ENCODE data around the gene TRIM17.
"Not testable (repeated sequence)": the region's sequence is repeated elsewhere in the genome, so short reads cannot be mapped to it uniquely, and the experiment has no call there.

Gene TRIM17

DNA sequence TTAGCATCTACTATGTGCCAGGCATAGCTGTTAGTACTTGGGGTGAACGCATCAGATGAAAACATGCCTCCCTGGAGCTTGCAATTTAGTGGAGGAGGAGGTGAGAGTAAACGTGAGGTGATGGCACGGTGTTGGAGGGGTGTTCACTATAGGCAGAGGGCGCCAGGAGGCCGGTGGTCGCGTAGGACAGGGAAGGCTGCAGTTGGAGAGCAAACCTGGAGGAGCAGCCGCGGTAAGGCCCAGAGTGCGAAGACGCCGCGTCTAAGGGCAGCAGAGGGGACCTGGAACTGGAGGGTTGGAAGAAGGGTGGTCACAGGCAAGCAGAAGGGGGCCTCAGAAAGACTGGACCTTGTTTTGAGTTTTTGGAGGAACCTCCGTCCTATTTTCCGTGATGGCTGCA is 30.2 kb upstream of the TRIM17 start:
- no peak for DNase-seq (ENCODE audit: low read depth)

DNA sequence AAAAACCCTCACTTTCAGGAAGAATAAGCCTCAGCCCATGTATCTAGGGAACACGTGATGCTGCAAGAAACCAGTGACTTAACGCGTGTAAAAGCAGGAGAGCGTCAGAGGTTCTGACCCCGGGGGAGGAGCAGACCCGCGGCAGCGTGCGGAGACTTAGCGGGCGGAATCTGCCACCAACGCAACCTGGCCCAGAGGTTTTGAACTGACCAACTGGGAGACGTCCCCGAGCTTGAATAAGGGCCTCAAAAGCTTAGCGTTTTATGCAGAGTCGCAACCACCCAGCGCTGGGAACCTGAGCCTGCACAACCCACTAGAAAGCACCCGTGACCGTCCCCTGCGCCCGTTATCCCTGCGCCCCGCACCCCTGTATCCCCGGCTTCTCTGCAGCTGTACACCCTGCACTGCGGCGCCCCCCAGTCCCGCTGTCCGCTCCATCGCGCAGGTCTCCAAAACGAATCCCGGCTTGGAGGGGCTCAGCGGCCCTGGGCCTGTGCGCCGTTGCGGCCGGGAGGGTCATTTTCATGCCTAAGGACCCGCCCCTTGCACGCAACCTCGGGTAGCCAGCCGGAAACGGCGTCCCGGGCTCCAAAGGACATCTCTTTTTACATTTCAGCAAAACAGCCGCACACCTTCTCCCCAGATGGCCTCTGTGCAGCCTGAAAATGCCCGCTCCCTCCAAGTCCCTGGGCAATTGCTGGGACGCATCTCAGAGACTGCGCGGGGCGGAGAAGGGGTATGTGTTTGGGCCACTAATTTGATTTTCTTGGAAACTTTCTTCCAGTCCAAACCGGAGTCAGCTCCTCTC is 29.4 kb upstream of the TRIM17 start:
- no peak for DNase-seq (ENCODE audit: low read depth)

DNA sequence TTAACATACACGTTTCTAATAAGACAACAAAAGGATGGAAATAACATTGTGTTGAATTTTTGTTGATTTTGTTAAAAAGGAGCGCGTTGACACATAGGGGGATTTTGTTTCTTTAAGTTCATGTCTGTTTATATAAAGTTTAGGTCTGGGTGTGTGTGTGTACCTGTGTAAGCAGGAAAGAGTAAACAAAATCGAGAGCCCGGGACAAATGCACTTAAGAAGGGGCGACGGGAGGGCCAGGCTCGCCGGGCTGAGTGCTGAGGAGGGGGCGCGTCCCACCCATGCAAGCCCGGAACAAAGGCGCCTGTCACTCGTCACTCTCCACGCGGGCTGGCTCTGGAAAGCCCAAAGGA is 28.8 kb upstream of the TRIM17 start:
- DNase-seq (ENCODE audit: low read depth) = no peak

DNA sequence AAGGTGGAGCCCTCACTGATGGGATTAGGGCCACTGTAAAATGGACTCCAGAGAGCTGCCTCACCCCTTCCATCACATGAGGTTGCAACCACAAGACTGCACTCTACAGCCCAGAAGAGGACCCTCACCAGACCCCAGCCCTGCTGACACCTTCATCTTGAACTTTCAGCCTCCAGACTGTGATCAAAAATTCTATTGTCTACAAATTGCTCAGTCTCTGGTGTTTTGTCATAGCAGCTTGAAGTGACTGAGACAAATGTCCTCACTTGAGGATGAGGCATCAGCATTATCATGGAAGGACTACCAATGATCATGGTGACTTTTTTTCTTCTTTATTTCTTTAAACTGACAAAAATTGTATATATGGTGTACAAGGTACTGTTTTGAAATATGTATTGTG is 26.7 kb upstream of the TRIM17 start:
- no peak for DNase-seq (ENCODE audit: low read depth)

DNA sequence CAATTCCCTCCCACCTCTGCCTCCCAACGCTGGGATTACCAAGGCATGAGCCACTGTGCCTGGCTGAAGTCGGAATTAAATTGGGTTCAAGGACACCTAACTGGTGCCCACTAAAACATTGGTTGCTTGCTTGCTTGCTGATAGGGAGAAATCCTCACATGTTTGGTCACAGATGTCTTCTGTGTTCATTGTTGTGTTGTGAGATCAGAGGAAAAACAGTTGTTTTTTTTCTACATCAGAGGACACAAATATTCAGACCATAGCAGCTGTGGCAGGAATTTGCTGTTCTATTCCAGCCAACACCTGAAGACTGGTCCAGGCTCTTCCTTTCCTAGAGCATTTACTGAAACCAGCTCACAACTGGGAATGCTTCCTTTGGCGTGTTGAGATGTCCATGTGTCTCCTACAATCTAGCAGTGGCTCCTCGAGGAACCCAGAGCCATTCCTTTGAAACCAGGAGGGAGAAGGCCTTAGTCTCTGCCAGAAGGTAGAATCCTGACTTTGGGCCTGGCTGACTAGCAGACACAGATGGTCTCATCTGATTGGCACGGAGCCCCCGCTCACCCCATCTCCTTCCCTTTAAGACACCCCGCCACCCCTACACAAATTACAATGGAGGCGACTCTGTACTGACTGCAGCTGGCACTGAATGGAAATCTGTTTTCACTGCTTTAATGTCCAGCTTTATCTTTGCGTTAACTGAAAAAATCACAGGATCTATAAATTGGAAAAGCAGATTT is 24.3 kb upstream of the TRIM17 start:
- no peak for DNase-seq (ENCODE audit: low read depth)

DNA sequence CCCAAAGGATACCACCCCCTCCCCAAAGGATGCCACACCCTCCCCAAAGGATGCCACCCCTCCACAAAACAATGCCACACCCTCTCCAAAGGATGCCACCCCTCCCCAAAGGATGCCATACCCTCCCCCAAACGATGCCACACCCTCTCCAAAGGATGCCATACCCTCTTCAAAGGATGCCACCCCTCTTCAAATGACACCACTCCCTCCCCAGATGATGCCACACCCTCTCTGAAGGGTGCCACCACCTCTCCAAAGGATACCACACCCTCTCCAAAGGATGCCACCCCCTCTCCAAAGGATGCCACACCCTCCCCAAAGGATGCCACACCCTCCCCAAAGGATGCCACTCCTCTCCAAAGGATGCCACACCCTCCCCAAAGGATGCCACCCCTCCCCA is 21.6 kb upstream of the TRIM17 start:
- no peak for DNase-seq (ENCODE audit: low read depth)

DNA sequence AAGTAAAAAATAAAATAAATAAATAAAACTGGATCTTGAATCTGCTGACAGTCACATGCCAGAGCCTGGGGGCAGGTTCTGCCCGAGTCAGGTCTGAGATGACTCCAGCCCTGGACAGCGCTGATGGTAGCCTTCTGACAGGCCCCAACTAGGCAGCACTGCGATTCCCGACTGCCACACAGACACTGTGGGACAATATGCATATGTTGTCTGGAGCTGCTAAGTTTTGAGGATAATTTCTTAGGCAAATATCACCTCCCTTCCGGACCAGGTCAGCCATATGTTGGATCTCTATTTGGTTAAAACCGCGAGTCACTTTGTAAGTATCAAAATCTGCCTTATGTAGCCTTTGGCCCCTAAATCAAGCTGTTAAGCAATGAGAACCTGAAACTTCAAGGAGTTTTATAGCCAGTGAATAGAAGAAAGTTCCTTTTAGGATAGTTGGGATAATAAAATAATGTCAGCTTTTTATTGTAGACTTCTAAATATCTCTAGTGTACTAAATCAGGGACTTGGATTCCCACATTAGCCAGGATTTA is 20.8 kb upstream of the TRIM17 start:
- no peak for DNase-seq (ENCODE audit: low read depth)

DNA sequence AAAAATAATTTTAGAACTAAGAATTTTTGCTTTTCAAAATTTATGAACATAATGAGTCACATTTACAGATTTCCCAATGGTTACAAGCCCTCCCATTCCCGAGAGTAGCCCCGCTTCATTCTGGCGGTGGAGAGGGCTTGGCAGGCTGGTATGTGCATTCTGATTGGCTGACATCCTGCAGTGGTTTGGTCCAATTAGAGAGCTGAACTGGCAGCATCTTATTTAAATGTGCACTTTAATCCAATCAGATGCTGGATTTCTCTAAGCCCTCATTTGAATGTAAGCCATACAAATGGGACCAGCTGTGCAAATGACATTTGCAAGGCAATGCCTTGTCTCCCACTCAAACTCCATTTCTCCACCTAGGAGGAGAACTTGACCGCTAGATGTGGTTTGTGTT is 18.0 kb upstream of the TRIM17 start:
- DNase-seq (ENCODE audit: low read depth) = no peak

DNA sequence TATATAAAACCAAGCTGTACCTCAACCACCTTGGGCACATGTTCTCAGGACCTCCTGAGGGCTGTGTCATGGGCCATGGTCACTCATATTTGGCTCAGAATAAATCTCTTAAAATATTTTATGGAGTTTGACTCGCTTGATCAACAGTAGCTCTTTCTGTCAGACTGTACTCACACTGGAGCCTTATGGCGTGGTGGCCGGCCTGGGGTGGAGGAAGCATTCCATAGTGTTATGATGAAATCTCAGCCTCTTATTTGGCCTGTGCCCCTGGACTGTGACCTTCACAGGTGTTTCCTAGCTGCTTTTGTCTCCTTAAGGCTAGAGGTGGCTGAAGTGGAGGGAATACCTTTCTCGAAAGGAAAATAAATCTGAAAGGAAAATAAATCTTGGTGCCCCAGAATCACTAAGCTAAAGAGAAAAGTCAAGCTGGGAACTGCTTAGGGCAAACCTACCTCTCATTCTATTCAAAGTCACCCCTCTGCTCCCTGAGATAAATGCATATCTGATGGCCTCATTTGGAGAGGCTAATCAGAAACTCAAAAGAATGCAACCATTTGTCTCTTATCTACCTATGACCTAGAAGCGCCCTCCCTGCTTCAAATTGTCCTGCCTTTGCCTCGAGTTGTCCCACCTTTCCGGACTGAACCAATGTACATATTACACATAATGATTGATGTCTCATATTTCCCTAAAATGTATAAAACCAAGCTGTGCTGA is 16.8 kb upstream of the TRIM17 start:
- DNase-seq (ENCODE audit: low read depth) = not testable (repeated sequence)

DNA sequence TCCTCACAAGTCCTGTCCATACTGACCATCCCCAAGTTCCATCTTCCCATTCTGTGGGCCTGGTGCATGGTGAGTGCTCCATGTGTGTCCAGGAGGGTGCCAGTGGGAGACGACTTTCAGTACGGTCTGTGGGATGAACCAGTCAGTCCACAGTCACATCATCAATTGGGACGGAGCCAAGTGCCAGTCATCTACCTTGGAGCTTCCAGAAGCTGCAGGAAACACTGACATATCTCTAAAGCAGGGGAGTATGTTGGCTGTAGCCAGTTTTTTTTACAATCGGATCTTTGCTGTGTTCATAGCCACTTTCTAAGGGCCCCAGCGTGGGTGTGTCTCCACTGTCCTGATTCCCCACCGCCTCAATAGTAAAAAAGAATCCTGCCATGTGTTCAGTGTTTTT is 13.6 kb upstream of the TRIM17 start:
- DNase-seq (ENCODE audit: low read depth) = no peak

DNA sequence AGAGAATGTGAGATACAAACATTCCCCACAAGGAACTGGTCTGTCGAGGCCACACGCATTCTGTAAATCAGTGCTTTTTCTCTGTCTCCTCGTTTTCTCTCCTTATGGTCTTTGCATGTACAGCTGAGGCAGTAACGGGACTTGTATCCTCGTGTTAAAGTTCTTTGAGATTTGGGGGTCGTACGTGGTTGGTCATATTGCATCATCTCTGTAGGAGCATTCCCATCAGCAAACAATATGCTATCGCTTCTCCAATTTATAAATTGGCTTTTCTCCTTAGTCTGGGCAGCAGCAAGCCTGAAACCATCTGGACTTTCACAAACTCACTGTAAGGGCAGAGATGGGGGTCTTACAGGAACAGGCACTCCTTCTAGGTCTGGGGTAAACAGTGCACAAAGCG is 13.0 kb upstream of the TRIM17 start:
- no peak for DNase-seq (ENCODE audit: low read depth)

DNA sequence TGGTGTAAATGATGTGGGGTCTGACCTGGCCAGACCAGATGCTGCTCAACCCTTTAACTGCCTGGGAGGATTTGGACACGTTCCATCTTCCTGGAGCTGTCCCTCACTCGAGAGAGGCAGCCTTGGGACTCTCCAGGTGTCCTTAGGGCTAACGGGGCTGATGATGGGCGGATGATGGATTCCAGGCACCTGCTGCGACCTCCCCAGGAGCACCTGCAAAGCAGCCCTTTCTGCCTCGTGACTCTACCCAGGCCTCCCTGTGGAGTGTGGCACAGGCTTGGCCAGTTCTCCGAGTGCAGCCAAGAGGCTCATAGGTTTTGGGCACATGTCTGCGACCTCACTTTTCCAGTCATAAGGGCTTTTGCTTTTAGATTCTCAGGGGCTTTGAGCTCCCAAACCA is 12.3 kb upstream of the TRIM17 start:
- DNase-seq (ENCODE audit: low read depth) = no peak

DNA sequence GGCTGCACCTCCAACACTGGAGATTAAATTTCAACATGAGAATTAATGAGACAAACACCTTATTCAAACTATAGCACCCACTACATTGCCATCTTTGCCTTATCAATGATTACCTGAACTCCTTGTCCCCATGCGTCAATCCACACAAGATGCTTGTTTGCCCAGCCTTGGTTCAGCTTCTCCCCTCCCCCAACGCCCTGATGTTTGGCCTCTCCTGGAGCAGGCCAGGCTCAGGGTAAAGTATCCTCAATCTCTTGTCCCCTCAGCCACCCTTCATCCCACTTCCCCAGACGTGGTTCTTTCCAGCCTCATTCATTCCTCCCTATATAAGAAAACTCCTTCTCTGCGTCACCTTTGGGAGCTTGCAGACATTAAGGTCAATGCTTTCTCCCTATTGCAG is 11.8 kb upstream of the TRIM17 start:
- DNase-seq (ENCODE audit: low read depth) = no peak

DNA sequence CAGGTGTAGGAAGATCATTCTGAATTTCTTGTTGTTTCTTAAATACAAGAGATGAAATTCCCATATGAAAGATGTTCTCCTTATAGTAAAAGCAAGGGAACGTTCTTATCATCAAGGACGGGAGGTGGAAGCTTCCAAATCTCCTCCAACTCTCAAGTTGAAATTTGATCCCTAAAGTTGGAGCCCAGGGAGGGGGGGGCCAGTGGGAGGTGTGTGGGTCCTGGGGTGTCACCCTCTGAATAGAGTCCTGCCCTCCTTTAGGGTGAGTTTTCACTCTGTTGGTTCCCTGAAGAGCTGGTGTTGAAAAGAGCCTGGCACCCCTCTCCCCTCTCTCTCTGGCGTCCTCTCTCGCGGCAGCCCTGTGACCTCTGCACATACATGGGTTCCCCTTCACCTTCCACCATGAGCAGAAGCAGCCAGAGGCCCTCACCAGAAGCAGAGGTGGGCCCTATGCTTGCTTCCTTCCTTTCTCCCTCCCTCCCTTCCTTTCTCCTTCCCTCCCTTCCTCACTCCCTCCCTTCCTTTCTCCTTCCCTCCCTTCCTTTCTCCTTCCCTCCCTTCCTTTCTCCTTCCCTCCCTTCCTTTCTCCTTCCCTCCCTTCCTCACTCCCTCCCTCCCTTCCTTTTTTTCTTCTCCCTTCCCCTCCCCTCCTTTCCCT is 10.0 kb upstream of the TRIM17 start:
- DNase-seq (ENCODE audit: low read depth) = no peak

DNA sequence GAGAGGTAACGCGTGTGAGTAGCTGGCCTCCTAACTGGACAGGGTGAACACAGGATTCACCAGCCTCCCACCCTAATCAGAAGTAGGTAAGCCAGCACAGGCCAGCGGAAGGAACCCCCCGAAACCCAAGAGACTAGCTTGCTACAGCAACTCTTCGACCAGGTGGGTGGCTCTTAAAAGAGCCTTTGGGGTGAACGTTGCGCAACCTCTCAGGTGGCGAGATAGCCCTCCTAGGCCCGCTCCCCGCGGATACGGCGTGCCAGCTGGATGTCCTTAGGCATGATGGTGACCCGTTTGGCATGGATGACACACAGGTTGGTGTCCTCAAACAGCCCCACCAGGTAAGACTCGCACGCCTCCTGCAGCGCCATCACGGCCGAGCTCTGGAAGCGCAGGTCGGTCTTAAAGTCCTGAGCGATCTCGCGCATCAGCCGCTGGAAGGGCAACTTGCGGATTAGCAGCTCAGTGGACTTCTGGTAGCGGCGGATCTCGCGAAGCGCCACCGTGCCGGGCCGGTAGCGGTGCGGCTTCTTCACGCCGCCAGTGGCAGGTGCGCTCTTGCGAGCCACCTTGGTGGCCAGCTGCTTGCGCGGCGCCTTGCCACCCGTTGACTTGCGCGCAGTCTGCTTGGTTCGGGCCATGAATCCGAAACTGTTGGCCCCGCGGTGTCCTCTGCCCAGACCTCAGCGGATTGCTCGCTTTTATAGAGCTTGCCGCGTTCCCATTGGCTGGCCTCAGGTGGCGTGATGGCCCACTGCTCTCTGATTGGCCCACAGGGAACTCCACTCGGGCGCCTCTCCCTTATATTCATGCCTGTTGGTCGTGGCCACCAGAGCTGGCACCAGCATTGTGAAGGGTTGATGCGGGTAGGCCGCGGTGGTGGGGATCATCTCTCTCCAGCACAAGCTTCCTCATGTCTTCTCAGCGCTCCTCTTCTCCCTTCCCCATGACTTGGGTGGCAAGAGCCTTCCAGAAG is 8.3 kb upstream of the TRIM17 start:
- no peak for DNase-seq (ENCODE audit: low read depth)

DNA sequence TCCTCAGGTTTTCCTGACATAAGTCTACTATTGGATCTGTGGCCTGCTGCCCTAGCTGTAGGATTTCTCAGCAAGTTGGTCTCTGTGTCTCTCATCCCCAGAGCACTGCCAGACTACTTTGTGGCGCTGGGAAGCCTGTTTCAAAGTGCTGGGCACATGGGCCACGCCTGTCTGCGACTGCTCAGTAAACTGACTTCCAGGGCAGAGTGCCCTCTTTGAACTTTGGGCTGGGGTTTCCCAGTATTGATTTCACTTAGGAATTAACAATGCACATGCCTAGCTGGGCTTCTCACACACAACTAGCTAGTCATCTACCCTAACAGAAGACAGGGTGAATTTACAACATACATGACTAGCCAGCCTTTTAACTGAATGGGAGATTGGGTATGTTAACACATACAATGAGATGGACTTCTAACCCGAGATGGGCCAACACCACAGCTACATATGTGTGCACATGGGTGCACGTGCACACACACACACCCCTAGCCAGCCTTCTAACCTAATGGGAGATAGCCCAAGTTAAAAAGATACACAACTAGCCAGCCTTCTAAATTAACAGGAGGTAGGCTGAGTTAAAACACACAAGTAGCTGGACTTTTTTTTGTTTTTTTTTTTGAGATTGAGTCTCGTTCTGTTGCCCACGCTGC is 6.9 kb upstream of the TRIM17 start:
- DNase-seq (ENCODE audit: low read depth) = no peak

DNA sequence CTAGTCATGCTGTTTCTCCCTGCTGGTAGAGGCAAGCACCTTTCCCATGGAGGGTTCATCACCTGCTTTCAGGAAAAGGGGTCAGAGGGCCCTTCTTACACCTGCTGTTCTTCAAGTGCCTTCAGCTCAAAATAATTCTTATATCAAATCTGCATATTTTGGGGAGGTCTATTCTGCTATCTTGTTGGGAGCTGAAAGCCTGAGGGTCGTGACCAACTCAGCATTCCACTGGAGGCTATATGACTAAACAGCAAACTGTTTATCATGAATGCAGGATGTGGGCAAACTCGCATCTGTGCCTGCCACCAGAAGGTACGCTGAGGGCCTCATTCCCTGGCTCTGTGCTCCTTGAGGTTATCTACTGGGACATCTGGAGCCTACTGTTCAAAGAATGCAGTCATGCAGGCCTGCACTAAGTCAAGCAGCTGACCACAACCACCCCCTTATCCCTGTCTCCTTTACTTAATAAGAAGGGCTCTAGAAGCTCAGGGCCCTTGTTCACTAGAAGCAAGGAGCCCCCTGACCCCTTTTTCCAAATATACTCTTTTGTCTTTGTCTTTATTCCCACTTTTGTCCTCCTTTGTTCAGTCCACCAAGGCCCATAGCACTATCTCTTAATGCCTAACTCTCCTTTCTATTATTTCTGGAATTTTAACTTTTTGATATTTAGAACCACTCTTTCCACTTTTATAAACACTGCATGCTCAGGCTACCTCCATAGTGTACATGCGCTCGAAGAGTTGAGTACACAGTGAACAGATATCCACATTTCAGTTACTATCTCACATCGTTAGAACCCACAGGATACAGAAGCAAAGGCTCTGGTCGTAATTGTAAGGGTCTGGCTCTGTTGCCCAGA is 4.5 kb upstream of the TRIM17 start:
- DNase-seq (ENCODE audit: low read depth) = no peak

DNA sequence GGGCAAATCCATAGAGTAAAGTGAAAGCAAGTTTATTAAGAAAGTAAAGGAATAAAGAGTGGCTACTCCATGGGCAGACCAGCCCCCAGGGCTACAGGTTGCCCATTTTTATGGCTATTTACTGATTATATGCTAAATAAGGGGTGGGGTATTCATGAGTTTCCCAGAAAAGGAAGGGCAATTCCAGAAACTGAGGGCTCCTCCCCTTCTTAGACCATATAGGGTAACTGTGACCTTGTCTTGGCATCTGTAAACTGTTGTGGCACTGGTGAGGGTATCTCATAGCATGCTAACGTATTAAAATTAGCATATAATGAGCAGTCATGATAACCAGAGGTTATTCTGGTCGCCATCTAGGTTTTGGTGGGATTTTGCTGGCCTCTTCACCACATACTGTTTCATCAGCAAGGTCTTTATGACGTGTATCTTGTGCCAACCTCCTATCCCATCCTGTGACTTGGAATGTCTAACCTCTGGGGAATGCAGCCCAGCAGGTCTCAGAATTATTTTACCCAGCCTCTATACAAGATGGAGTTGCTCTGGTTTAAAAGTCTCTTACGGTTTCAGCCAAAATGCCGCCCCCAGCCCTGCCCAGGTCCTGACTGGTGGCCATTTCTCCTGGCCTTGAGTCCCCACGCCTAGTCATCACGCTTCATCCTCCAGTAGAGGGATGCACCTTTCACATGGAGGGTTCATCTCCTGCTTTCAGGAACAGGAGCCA is 982 bp upstream of the TRIM17 start:
- no peak for DNase-seq (ENCODE audit: low read depth)

DNA sequence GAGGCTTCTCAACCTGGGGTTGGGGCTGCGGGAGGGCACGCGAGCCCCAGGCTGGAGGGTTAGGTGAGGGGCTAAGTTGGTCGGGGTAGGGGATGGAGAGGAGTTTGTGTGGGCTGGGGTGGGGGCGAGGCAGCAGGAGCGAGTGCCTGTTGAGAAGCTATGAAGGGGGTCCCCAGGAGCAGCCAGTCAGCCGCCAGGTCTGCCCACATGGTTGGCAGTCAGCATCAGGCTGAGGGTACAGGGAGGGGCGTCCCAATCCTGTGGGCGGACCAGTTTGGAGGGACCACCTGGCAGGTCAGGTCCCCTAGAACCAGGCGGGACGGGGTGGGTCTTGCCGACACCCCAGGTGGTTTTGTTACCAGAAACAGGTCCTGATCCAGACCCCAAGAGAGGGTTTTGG is 400 bp upstream of the TRIM17 start:
- DNase-seq (ENCODE audit: low read depth) = no peak
